Panc1 (cell line): ENCODE data around the gene NRP2. TPM values are rescaled to one million over a fixed set of nuclear protein-coding genes. Genes with fewer than 3 reads are reported as not detected.

Experiments used
- ATAC-seq: fragments of 200-7000 bp; cut with Tn5 transposase; 2 replicates; pipeline ENCODE4 v1.9.1; 2020; ENCODE audit warnings: mild to moderate bottlenecking, moderate library complexity
- BruUV-seq: library from RNA; stranded (reverse); fragments of 400-500 nt; replicated peaks from 2 replicates; lab custom pipeline; 2021; lab: Mats Ljungman, UMichigan
- CTCF ChIA-PET: fragments of 300-600 bp; sonication (Branson Sonifier 250); formaldehyde crosslinking; loops from one replicate; lab custom pipeline; 2022; ENCODE audit warnings: antibody characterized with exemption; lab: Charles Lee
- POLR2A ChIA-PET: fragments of 300-600 bp; sonication (Branson Sonifier 250); formaldehyde crosslinking; loops from one replicate; lab custom pipeline; 2022; ENCODE audit warnings: antibody characterized with exemption; lab: Charles Lee
- DNase-seq: peaks from one replicate; pipeline ENCODE4 v3.0.0-alpha.2; 2010; ENCODE audit warnings: low read depth, low spot score
- H3K27ac ChIP-seq: 2 replicates; pipeline ENCODE4 v1.5.1; 2011; ENCODE audit warnings: mild to moderate bottlenecking, low read length, inconsistent platforms
- H3K27me3 ChIP-seq: fragments of 200-500 bp; sonication (Bioruptor generic); 2 replicates; pipeline ENCODE4 v1.6.0; 2014; ENCODE audit warnings: low read length, inconsistent platforms; ENCODE audit not compliant: control insufficient read depth, insufficient read depth
- H3K36me3 ChIP-seq: fragments of 200-500 bp; sonication (Bioruptor generic); 2 replicates; pipeline ENCODE4 v1.5.1; 2014; ENCODE audit warnings: inconsistent platforms, mild to moderate bottlenecking, low read length, moderate library complexity; ENCODE audit not compliant: control insufficient read depth, insufficient read depth
- H3K4me1 ChIP-seq: 2 replicates; pipeline ENCODE4 v1.5.1; 2011; ENCODE audit warnings: inconsistent platforms, mild to moderate bottlenecking, low read length, moderate library complexity; ENCODE audit not compliant: control insufficient read depth, insufficient read depth
- H3K4me3 ChIP-seq, 2 experiments: 2 replicates each; pipeline ENCODE4 v1.5.1; 2011 to 2012; ENCODE audit warnings: low read depth in 2 of 2, low read length in 2 of 2, mild to moderate bottlenecking in 2 of 2, inconsistent platforms in 1 of 2, moderate library complexity in 1 of 2
- H3K9me3 ChIP-seq: fragments of 200-500 bp; sonication (Bioruptor generic); 2 replicates; pipeline ENCODE4 v1.5.1; 2014; ENCODE audit warnings: low read depth, mild to moderate bottlenecking, inconsistent platforms, low read length, moderate library complexity; ENCODE audit not compliant: control insufficient read depth, insufficient read depth
- CTCF ChIP-seq: fragments of 450-650 bp; IDR thresholded peaks from 2 replicates; pipeline ENCODE4 v1.5.1; 2017; ENCODE audit warnings: mild to moderate bottlenecking
- POLR2AphosphoS5 ChIP-seq: IDR thresholded peaks from 2 replicates; pipeline ENCODE4 v1.6.1; 2012; ENCODE audit warnings: mild to moderate bottlenecking, low read depth, low read length, moderate library complexity
- SIN3A ChIP-seq: IDR thresholded peaks from 2 replicates; pipeline ENCODE4 v1.6.1; 2012; ENCODE audit warnings: low read depth, mild to moderate bottlenecking, low read length, moderate library complexity, borderline replicate concordance; ENCODE audit not compliant: insufficient read depth
- TCF7L2 ChIP-seq: IDR thresholded peaks from 2 replicates; pipeline ENCODE4 v1.6.1; 2011; ENCODE audit warnings: mild to moderate bottlenecking, low read depth, low read length, inconsistent platforms
- in situ Hi-C: cut with HindIII; loops from 2 replicates; pipeline ENCODE4 v1.10.0; 2016; ENCODE audit warnings: low sequenced_read_pairs, low pct_unique_long_range_greater_than_20kb
- intact Hi-C: fragments of 100-400 bp; cut with micrococcal nuclease; formaldehyde crosslinking; loops from one replicate; pipeline ENCODE4 v1.10.0; 2022; ENCODE audit not compliant: unreplicated experiment
- total RNA-seq: library from RNA; stranded (reverse); gene quantifications from one replicate; pipeline ENCODE4 v1.2.1, GENCODE V29; 2021; ENCODE audit not compliant: unreplicated experiment
- TF ChIP-seq, protein P1 (sequence below), 2 experiments: IDR thresholded peaks; 2 replicates each; pipeline ENCODE4 v1.6.1; 2011 to 2012; ENCODE audit warnings: low read depth in 2 of 2, control low read depth in 1 of 2, low read length in 1 of 2, mild to moderate bottlenecking in 1 of 2, moderate library complexity in 1 of 2; ENCODE audit not compliant: insufficient read depth in 1 of 2

NRP2 gene
- total RNA-seq, 1 experiment from 2014 or later: 6.7 TPM

GRCh38 chr2:205680903-205681302 lies 1.4 kb upstream of the NRP2 start:
- DNase-seq (no peak), ATAC-seq (no peak)
- intact Hi-C loops: loop anchor here (5.0 to 10.0 kb wide), 2 partner anchors 656 to 1354 kb away; no protein-coding TSS in a partner anchor
- no TSS peak for BruUV-seq
- Histone ChIP-seq H3K27ac (no peak overlapping the region), H3K27me3 (peaks cover 16% of the 10 kb centered on the region), H3K4me1 (peaks cover 2% of the 10 kb centered on the region; the same call in 1 of the 2 replicates), H3K36me3 (no peaks in the 10 kb centered on the region), H3K4me3 (no peak overlapping the region), H3K9me3 (no peaks in the 10 kb centered on the region)
- CTCF ChIA-PET: interaction anchor here (0.6 kb wide), 1 partner anchor 58 kb away, joined by 4 read pairs; no protein-coding TSS in a partner anchor
- POLR2A ChIA-PET: no interaction called here
- TF ChIP-seq POLR2AphosphoS5 (no peak), SIN3A (no peak)
- in situ Hi-C loops: no loop called here

- Histone ChIP-seq H3K9me3 (no peaks in the 10 kb centered on the region), H3K36me3 (no peaks in the 10 kb centered on the region), H3K4me1 (peaks cover 2% of the 10 kb centered on the region; the same call in 1 of the 2 replicates), H3K4me3 (peak overlapping the region; percentile 53 to 55), H3K27me3 (peaks cover 17% of the 10 kb centered on the region), H3K27ac (no peak overlapping the region)
- CTCF ChIA-PET: interaction anchor here (0.6 to 1.3 kb wide), 2 partner anchors 58 to 810 kb away, joined by 4 read pairs; no protein-coding TSS in a partner anchor
- ATAC-seq: no peak
- DNase-seq: no peak
- in situ Hi-C loops: no loop called here
- TF ChIP-seq POLR2AphosphoS5 (no peak), SIN3A (no peak), CTCF (no peak), TCF7L2 (no peak)
- TF ChIP-seq, protein P1, sequence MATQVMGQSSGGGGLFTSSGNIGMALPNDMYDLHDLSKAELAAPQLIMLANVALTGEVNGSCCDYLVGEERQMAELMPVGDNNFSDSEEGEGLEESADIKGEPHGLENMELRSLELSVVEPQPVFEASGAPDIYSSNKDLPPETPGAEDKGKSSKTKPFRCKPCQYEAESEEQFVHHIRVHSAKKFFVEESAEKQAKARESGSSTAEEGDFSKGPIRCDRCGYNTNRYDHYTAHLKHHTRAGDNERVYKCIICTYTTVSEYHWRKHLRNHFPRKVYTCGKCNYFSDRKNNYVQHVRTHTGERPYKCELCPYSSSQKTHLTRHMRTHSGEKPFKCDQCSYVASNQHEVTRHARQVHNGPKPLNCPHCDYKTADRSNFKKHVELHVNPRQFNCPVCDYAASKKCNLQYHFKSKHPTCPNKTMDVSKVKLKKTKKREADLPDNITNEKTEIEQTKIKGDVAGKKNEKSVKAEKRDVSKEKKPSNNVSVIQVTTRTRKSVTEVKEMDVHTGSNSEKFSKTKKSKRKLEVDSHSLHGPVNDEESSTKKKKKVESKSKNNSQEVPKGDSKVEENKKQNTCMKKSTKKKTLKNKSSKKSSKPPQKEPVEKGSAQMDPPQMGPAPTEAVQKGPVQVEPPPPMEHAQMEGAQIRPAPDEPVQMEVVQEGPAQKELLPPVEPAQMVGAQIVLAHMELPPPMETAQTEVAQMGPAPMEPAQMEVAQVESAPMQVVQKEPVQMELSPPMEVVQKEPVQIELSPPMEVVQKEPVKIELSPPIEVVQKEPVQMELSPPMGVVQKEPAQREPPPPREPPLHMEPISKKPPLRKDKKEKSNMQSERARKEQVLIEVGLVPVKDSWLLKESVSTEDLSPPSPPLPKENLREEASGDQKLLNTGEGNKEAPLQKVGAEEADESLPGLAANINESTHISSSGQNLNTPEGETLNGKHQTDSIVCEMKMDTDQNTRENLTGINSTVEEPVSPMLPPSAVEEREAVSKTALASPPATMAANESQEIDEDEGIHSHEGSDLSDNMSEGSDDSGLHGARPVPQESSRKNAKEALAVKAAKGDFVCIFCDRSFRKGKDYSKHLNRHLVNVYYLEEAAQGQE (IDR thresholded peaks at IDR 0.05; ENCODE audit: insufficient read depth in 1 of 2, low read depth in 2 of 2, low read length in 1 of 2): no peak
- intact Hi-C loops: loop anchor here (5.0 to 10.0 kb wide), 2 partner anchors 657 to 1354 kb away; no protein-coding TSS in a partner anchor
- BruUV-seq: no TSS peak
- POLR2A ChIA-PET: no interaction called here
Measured at GRCh38 chr2:205681401-205682238, 681 bp upstream of the NRP2 start.
